ENCODE results near the gene TXNDC16.

The TXNDC16 gene

GRCh38 chr14:52422650-52423356 lies 129.5 kb downstream of the TXNDC16 start:
- H3K4me1 ChIP-seq (ENCODE audit: control insufficient read depth, insufficient read depth, low read length) = no peaks in the 10 kb centered on the region
- H3K36me3 ChIP-seq (ENCODE audit: control insufficient read depth, insufficient read depth, low read length) = no peaks in the 10 kb centered on the region
- no peak overlapping the region for H3K27ac ChIP-seq (ENCODE audit: low read depth, low read length)
- H3K9me3 ChIP-seq (ENCODE audit: control insufficient read depth, insufficient read depth, low read length) = no peaks in the 10 kb centered on the region
- H3K27me3 ChIP-seq (ENCODE audit: control insufficient read depth, insufficient read depth, low read length) = no peaks in the 10 kb centered on the region
- no peak overlapping the region for H3K9ac ChIP-seq (ENCODE audit: low read depth, low read length)
- H3K4me3 ChIP-seq (ENCODE audit: low read depth, low read length) = no peak overlapping the region

- Histone ChIP-seq H3K36me3 (ENCODE audit: control insufficient read depth, insufficient read depth, low read length) (no peaks in the 10 kb centered on the region), H3K4me3 (ENCODE audit: low read depth, low read length) (no peak overlapping the region), H3K4me1 (ENCODE audit: control insufficient read depth, insufficient read depth, low read length) (no peaks in the 10 kb centered on the region), H3K9ac (ENCODE audit: low read depth, low read length) (no peak overlapping the region), H3K9me3 (ENCODE audit: control insufficient read depth, insufficient read depth, low read length) (no peaks in the 10 kb centered on the region), H3K27ac (ENCODE audit: low read depth, low read length) (no peak overlapping the region), H3K27me3 (ENCODE audit: control insufficient read depth, insufficient read depth, low read length) (no peaks in the 10 kb centered on the region)
Observed at GRCh38 chr14:52417139-52417538, 135.2 kb downstream of the TXNDC16 start.

GRCh38 chr14:52413729-52414408 lies 138.4 kb downstream of the TXNDC16 start:
- Histone ChIP-seq H3K4me3 (ENCODE audit: low read depth, low read length) (no peak overlapping the region), H3K27me3 (ENCODE audit: control insufficient read depth, insufficient read depth, low read length) (no peaks in the 10 kb centered on the region), H3K27ac (ENCODE audit: low read depth, low read length) (no peak overlapping the region), H3K9ac (ENCODE audit: low read depth, low read length) (no peak overlapping the region), H3K36me3 (ENCODE audit: control insufficient read depth, insufficient read depth, low read length) (no peaks in the 10 kb centered on the region), H3K4me1 (ENCODE audit: control insufficient read depth, insufficient read depth, low read length) (no peaks in the 10 kb centered on the region), H3K9me3 (ENCODE audit: control insufficient read depth, insufficient read depth, low read length) (no peaks in the 10 kb centered on the region)

GRCh38 chr14:52412426-52412825 lies 139.9 kb downstream of the TXNDC16 start:
- no peaks in the 10 kb centered on the region for H3K9me3 ChIP-seq (ENCODE audit: control insufficient read depth, insufficient read depth, low read length)
- no peaks in the 10 kb centered on the region for H3K4me1 ChIP-seq (ENCODE audit: control insufficient read depth, insufficient read depth, low read length)
- no peak overlapping the region for H3K9ac ChIP-seq (ENCODE audit: low read depth, low read length)
- no peaks in the 10 kb centered on the region for H3K36me3 ChIP-seq (ENCODE audit: control insufficient read depth, insufficient read depth, low read length)
- H3K27me3 ChIP-seq (ENCODE audit: control insufficient read depth, insufficient read depth, low read length) = no peaks in the 10 kb centered on the region
- H3K27ac ChIP-seq (ENCODE audit: low read depth, low read length) = no peak overlapping the region
- no peak overlapping the region for H3K4me3 ChIP-seq (ENCODE audit: low read depth, low read length)

GRCh38 chr14:52405314-52405713 lies 147.0 kb downstream of the TXNDC16 start:
- H3K9me3 ChIP-seq (ENCODE audit: control insufficient read depth, insufficient read depth, low read length) = no peaks in the 10 kb centered on the region
- H3K9ac ChIP-seq (ENCODE audit: low read depth, low read length) = no peak overlapping the region
- no peak overlapping the region for H3K27ac ChIP-seq (ENCODE audit: low read depth, low read length)
- H3K4me1 ChIP-seq (ENCODE audit: control insufficient read depth, insufficient read depth, low read length) = no peaks in the 10 kb centered on the region
- H3K4me3 ChIP-seq (ENCODE audit: low read depth, low read length) = no peak overlapping the region
- H3K36me3 ChIP-seq (ENCODE audit: control insufficient read depth, insufficient read depth, low read length) = no peaks in the 10 kb centered on the region
- H3K27me3 ChIP-seq (ENCODE audit: control insufficient read depth, insufficient read depth, low read length) = no peaks in the 10 kb centered on the region

- no peak overlapping the region for H3K4me3 ChIP-seq (ENCODE audit: low read depth, low read length)
- H3K9ac ChIP-seq (ENCODE audit: low read depth, low read length) = no peak overlapping the region
- H3K27ac ChIP-seq (ENCODE audit: low read depth, low read length) = no peak overlapping the region
- no peaks in the 10 kb centered on the region for H3K9me3 ChIP-seq (ENCODE audit: control insufficient read depth, insufficient read depth, low read length)
- H3K4me1 ChIP-seq (ENCODE audit: control insufficient read depth, insufficient read depth, low read length) = 0 out of 2 replicates have a peak, but pooled peaks cover 5% of the 10 kb centered on the region
- no peaks in the 10 kb centered on the region for H3K27me3 ChIP-seq (ENCODE audit: control insufficient read depth, insufficient read depth, low read length)
- no peaks in the 10 kb centered on the region for H3K36me3 ChIP-seq (ENCODE audit: control insufficient read depth, insufficient read depth, low read length)
Observed at GRCh38 chr14:52402812-52403526, 149.3 kb downstream of the TXNDC16 start.

- Histone ChIP-seq H3K27ac (ENCODE audit: low read depth, low read length) (no peak overlapping the region), H3K27me3 (ENCODE audit: control insufficient read depth, insufficient read depth, low read length) (no peaks in the 10 kb centered on the region)
Observed at GRCh38 chr14:52400846-52401245, 151.5 kb downstream of the TXNDC16 start.

GRCh38 chr14:52399921-52400595 lies 152.2 kb downstream of the TXNDC16 start:
- Histone ChIP-seq H3K9me3 (ENCODE audit: control insufficient read depth, insufficient read depth, low read length) (no peaks in the 10 kb centered on the region), H3K9ac (ENCODE audit: low read depth, low read length) (no peak overlapping the region), H3K27ac (ENCODE audit: low read depth, low read length) (no peak overlapping the region), H3K36me3 (ENCODE audit: control insufficient read depth, insufficient read depth, low read length) (no peaks in the 10 kb centered on the region), H3K4me3 (ENCODE audit: low read depth, low read length) (no peak overlapping the region), H3K27me3 (ENCODE audit: control insufficient read depth, insufficient read depth, low read length) (no peaks in the 10 kb centered on the region), H3K4me1 (ENCODE audit: control insufficient read depth, insufficient read depth, low read length) (0 out of 2 replicates have a peak, but pooled peaks cover 5% of the 10 kb centered on the region)

More at GRCh38 chr14:52400846-52401245, 151.5 kb downstream of the TXNDC16 start:
- H3K4me3 ChIP-seq (ENCODE audit: low read depth, low read length) = no peak overlapping the region
- 0 out of 2 replicates have a peak, but pooled peaks cover 5% of the 10 kb centered on the region for H3K4me1 ChIP-seq (ENCODE audit: control insufficient read depth, insufficient read depth, low read length)
- H3K9ac ChIP-seq (ENCODE audit: low read depth, low read length) = no peak overlapping the region
- H3K9me3 ChIP-seq (ENCODE audit: control insufficient read depth, insufficient read depth, low read length) = no peaks in the 10 kb centered on the region
- H3K36me3 ChIP-seq (ENCODE audit: control insufficient read depth, insufficient read depth, low read length) = no peaks in the 10 kb centered on the region

- no peak overlapping the region for H3K27ac ChIP-seq (ENCODE audit: low read depth, low read length)
- H3K9ac ChIP-seq (ENCODE audit: low read depth, low read length) = no peak overlapping the region
- H3K27me3 ChIP-seq (ENCODE audit: control insufficient read depth, insufficient read depth, low read length) = no peaks in the 10 kb centered on the region
- H3K4me3 ChIP-seq (ENCODE audit: low read depth, low read length) = no peak overlapping the region
- H3K36me3 ChIP-seq (ENCODE audit: control insufficient read depth, insufficient read depth, low read length) = no peaks in the 10 kb centered on the region
- H3K4me1 ChIP-seq (ENCODE audit: control insufficient read depth, insufficient read depth, low read length) = 0 out of 2 replicates have a peak, but pooled peaks cover 5% of the 10 kb centered on the region
- H3K9me3 ChIP-seq (ENCODE audit: control insufficient read depth, insufficient read depth, low read length) = no peaks in the 10 kb centered on the region
Observed at GRCh38 chr14:52399104-52399503, 153.2 kb downstream of the TXNDC16 start.

- Histone ChIP-seq H3K27me3 (ENCODE audit: control insufficient read depth, insufficient read depth, low read length) (no peaks in the 10 kb centered on the region), H3K36me3 (ENCODE audit: control insufficient read depth, insufficient read depth, low read length) (no peaks in the 10 kb centered on the region), H3K4me1 (ENCODE audit: control insufficient read depth, insufficient read depth, low read length) (0 out of 2 replicates have a peak, but pooled peaks cover 5% of the 10 kb centered on the region), H3K9me3 (ENCODE audit: control insufficient read depth, insufficient read depth, low read length) (no peaks in the 10 kb centered on the region), H3K4me3 (ENCODE audit: low read depth, low read length) (no peak overlapping the region), H3K27ac (ENCODE audit: low read depth, low read length) (no peak overlapping the region), H3K9ac (ENCODE audit: low read depth, low read length) (no peak overlapping the region)
Observed at GRCh38 chr14:52397844-52398243, 154.5 kb downstream of the TXNDC16 start.

Data from HUES48 (cell line).